Endothelial cell of umbilical vein (primary cell): ENCODE data around the gene CFAP97D1.

Experiments used
- FOS ChIP-seq: IDR thresholded peaks from 2 replicates; pipeline ENCODE4 v1.6.1; 2011; ENCODE audit warnings: mild to moderate bottlenecking, low read length, moderate library complexity, borderline replicate concordance; ENCODE audit not compliant: insufficient read depth
- MYC ChIP-seq: IDR thresholded peaks from one replicate; pipeline ENCODE4 v1.6.1; 2011; ENCODE audit warnings: mild to moderate bottlenecking, low read depth, low read length
- POLR2AphosphoS5 ChIP-seq: IDR thresholded peaks from 2 replicates; pipeline ENCODE4 v1.6.1; 2012; ENCODE audit warnings: low read depth, mild to moderate bottlenecking, control low read depth, low read length, moderate library complexity; ENCODE audit not compliant: insufficient read depth
- TF ChIP-seq, protein P1 (sequence below), 2 donors: IDR thresholded peaks; 1 replicate in 1 of 2; 2 replicates in 1 of 2; pipeline ENCODE4 v1.5.1; 2011; ENCODE audit warnings: low read length in 2 of 2, mild to moderate bottlenecking in 2 of 2, moderate library complexity in 2 of 2, control low read depth in 1 of 2, inconsistent platforms in 1 of 2, low read depth in 1 of 2; ENCODE audit not compliant: insufficient read depth in 1 of 2; ENCODE audit errors: extremely low read depth in 1 of 2

DNA sequence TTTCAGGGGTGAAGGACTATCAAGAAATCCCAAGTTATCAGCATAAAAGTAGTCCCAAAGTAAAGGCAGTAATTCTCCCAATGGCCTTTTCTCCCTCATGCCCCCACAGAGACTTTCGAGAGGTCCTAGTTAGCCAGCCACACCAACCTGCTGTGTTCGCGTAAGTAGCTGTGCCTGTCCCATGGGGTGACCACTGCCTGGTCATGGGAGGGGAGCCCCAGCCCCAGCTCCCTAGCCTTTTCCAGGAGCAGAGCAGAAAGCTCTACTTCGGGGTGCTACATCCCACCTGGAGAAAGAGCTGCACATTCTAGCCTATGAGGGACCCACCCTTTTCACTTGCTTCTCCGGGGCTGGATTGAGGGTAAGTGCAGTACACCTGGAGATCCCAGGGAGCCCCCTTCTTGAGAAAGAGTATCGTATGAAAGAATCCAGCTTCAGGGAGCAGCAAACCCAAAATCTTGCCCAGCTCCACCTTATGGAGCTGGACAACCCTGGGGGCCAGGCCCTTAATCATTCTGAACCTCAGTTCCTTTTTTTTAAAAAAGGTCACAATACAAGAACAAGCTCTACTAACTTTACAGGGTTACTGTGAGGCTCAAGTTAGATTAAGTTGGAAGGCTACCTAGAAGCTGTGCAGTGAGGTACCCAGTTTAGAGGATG, 13.1 kb upstream of the CFAP97D1 start:
- TF ChIP-seq, protein P1, sequence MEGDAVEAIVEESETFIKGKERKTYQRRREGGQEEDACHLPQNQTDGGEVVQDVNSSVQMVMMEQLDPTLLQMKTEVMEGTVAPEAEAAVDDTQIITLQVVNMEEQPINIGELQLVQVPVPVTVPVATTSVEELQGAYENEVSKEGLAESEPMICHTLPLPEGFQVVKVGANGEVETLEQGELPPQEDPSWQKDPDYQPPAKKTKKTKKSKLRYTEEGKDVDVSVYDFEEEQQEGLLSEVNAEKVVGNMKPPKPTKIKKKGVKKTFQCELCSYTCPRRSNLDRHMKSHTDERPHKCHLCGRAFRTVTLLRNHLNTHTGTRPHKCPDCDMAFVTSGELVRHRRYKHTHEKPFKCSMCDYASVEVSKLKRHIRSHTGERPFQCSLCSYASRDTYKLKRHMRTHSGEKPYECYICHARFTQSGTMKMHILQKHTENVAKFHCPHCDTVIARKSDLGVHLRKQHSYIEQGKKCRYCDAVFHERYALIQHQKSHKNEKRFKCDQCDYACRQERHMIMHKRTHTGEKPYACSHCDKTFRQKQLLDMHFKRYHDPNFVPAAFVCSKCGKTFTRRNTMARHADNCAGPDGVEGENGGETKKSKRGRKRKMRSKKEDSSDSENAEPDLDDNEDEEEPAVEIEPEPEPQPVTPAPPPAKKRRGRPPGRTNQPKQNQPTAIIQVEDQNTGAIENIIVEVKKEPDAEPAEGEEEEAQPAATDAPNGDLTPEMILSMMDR (IDR thresholded peaks at IDR 0.05; ENCODE audit: extremely low read depth in 1 of 2, insufficient read depth in 1 of 2, low read depth in 1 of 2, low read length in 2 of 2), result no peak
- TF ChIP-seq POLR2AphosphoS5 (no peak), FOS (no peak), MYC (no peak)
